CD14-positive monocyte (primary cell): ENCODE measurements around the gene CDKAL1. TPM values are rescaled to one million over a fixed set of nuclear protein-coding genes. Genes with fewer than 3 reads are reported as not detected.

Experiments
- DNase-seq, 3 donors: peaks; one replicate each; pipeline ENCODE4 v3.0.0-alpha.2; 2011 to 2022
- H2AFZ ChIP-seq: 2 replicates; pipeline ENCODE4 v1.6.0; 2012; ENCODE audit warnings: mild to moderate bottlenecking, low read depth, low read length, inconsistent platforms; ENCODE audit not compliant: insufficient read depth, poor library complexity, severe bottlenecking
- H3K27ac ChIP-seq, 2 donors: 1 replicate in 1 of 2; 2 replicates in 1 of 2; pipeline ENCODE4 v1.5.1; 2012 to 2013; ENCODE audit warnings: low read length in 2 of 2, control low read depth in 1 of 2, inconsistent platforms in 1 of 2, low read depth in 1 of 2, mild to moderate bottlenecking in 1 of 2
- H3K27me3 ChIP-seq, 2 donors: one replicate each; pipeline versions ENCODE4 v1.6.0 to v1.6.1; 2011 to 2013; ENCODE audit warnings: low read length in 2 of 2; ENCODE audit not compliant: control insufficient read depth in 2 of 2, insufficient read depth in 2 of 2
- H3K36me3 ChIP-seq, 2 donors: replicated peaks in 1 of 2; 1 replicate in 1 of 2; 2 replicates in 1 of 2; pipeline versions ENCODE4 v1.5.1 to v1.6.1; 2012 to 2013; ENCODE audit warnings: low read length in 2 of 2, control low read depth in 1 of 2, inconsistent platforms in 1 of 2, mild to moderate bottlenecking in 1 of 2; ENCODE audit not compliant: insufficient read depth in 2 of 2, control insufficient read depth in 1 of 2
- H3K4me1 ChIP-seq, 2 donors: 1 replicate in 1 of 2; 2 replicates in 1 of 2; pipeline versions ENCODE4 v1.5.1 to v1.6.1; 2012 to 2013; ENCODE audit warnings: low read length in 2 of 2, control low read depth in 1 of 2, inconsistent platforms in 1 of 2, mild to moderate bottlenecking in 1 of 2, moderate library complexity in 1 of 2; ENCODE audit not compliant: insufficient read depth in 2 of 2, control insufficient read depth in 1 of 2
- H3K4me2 ChIP-seq: replicated peaks from 2 replicates; pipeline ENCODE3; 2012; ENCODE audit warnings: low read length, moderate library complexity, mild to moderate bottlenecking; ENCODE audit not compliant: poor library complexity, severe bottlenecking; ENCODE audit errors: extremely low read depth
- H3K4me3 ChIP-seq, 3 experiments: fragments of 200-600 bp in 1 of 3; sonication (generic) in 1 of 3; replicated peaks in 1 of 3; 1 replicate in 2 of 3; 2 replicates in 1 of 3; pipeline ENCODE4 v1.5.1; 2011 to 2013; ENCODE audit warnings: low read length in 3 of 3, mild to moderate bottlenecking in 3 of 3, control low read depth in 2 of 3, low read depth in 2 of 3, inconsistent platforms in 1 of 3, moderate library complexity in 1 of 3
- H3K79me2 ChIP-seq: 2 replicates; pipeline ENCODE4 v1.6.0; 2012; ENCODE audit warnings: mild to moderate bottlenecking, control low read depth, inconsistent platforms, low read length, moderate library complexity; ENCODE audit not compliant: insufficient read depth
- H3K9ac ChIP-seq: 2 replicates; pipeline ENCODE4 v1.6.0; 2017; ENCODE audit warnings: low read length, mild to moderate bottlenecking; ENCODE audit not compliant: insufficient read depth, poor library complexity, severe bottlenecking
- H3K9me3 ChIP-seq, 2 donors: replicated peaks in 1 of 2; 1 replicate in 1 of 2; 2 replicates in 1 of 2; pipeline versions ENCODE4 v1.5.1 to v1.6.1; 2012 to 2013; ENCODE audit warnings: low read length in 2 of 2, control low read depth in 1 of 2; ENCODE audit not compliant: control insufficient read depth in 1 of 2, insufficient read depth in 1 of 2
- H4K20me1 ChIP-seq: 2 replicates; pipeline ENCODE4 v1.6.0; 2012; ENCODE audit warnings: mild to moderate bottlenecking, low read length, control low read depth, moderate library complexity; ENCODE audit not compliant: insufficient read depth
- H3K27ac Mint-ChIP-seq, 7 donors: one replicate each; pipeline ENCODE4 v1.8.0; 2020; ENCODE audit warnings: mild to moderate bottlenecking in 7 of 7, mixed read lengths in 7 of 7, moderate library complexity in 6 of 7, inconsistent platforms in 2 of 7
- H3K27me3 Mint-ChIP-seq, 3 donors: one replicate each; pipeline ENCODE4 v1.8.0; 2021 to 2022; ENCODE audit warnings: low read depth in 3 of 3, mild to moderate bottlenecking in 3 of 3, mixed read lengths in 3 of 3, moderate library complexity in 3 of 3, inconsistent platforms in 1 of 3
- H3K36me3 Mint-ChIP-seq, 2 donors: one replicate each; pipeline ENCODE4 v1.8.0; 2020; ENCODE audit warnings: mixed read lengths in 2 of 2, inconsistent platforms in 1 of 2, mild to moderate bottlenecking in 1 of 2
- H3K4me1 Mint-ChIP-seq: one replicate; pipeline ENCODE4 v1.8.0; 2020; ENCODE audit warnings: mild to moderate bottlenecking, mixed read lengths
- H3K4me3 Mint-ChIP-seq, 2 donors: one replicate each; pipeline ENCODE4 v1.8.0; 2020; ENCODE audit warnings: mild to moderate bottlenecking in 2 of 2, mixed read lengths in 2 of 2, moderate library complexity in 1 of 2
- H3K9me3 Mint-ChIP-seq, 7 donors: one replicate each; pipeline ENCODE4 v1.8.0; 2020 to 2022; ENCODE audit warnings: mixed read lengths in 7 of 7, mild to moderate bottlenecking in 6 of 7, moderate library complexity in 6 of 7, inconsistent platforms in 2 of 7
- WGBS: methylation state at CpG from one replicate; pipeline ENCODE4 v1.1.5; 2013; ENCODE audit warnings: missing lambda C conversion rate; ENCODE audit not compliant: insufficient coverage; 5-methylcytosine and 5-hydroxymethylcytosine counted together
- intact Hi-C, 2 donors: fragments of 100-400 bp; cut with micrococcal nuclease; formaldehyde crosslinking; loops; one replicate each; pipeline versions ENCODE4 v1.15.0 to v1.15.1; 2023
- polyA plus RNA-seq, 3 donors: library from polyadenylated mRNA; depleted of rRNA in 1 of 3; unstranded in 2 of 3; stranded (reverse) in 1 of 3; fragments of 300-500 nt in 2 of 3; fragments of >200 nt in 1 of 3; fragmentation: Illumina TruSeq in 2 of 3; gene quantifications; 1 replicate in 2 of 3; 2 replicates in 1 of 3; pipeline ENCODE4 v1.2.3, GENCODE V29; 2012 to 2021
- TF ChIP-seq, protein P1 (sequence below): fragments of 200-600 bp; IDR thresholded peaks from one replicate; pipeline ENCODE4 v1.8.0; 2022; ENCODE audit warnings: antibody characterized with exemption, mild to moderate bottlenecking

Gene CDKAL1
- polyA plus RNA-seq, 3 donors = 3.2 to 12.4 (median 8.3) TPM

DNA sequence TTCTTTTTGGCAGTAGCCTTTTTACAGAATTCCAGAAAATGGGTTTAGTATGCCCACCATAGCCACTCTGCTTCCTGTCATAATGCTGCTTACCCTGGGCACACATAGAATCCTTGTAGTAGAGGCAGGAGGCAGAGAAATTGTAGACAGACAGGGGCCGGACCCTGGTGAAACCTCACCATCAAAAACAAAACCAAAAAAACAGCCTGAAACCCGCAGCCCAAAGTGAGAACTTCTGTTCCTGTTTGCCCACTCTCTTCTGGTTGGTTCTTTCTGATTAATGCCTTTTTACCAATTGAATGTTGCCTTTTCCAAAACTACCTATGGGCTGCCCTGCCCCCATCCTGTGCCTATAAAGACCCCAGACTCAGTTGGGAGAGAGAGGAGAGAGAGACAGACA, 188.2 kb downstream of the CDKAL1 start:
- intact Hi-C loops = no loop called here
- H4K20me1 ChIP-seq = no peaks in the 10 kb centered on the region
- Mint-ChIP-seq H3K36me3 (peaks cover 0 to 14% of the 10 kb centered on the region in 2 donors), H3K27me3 (no peaks in the 10 kb centered on the region), H3K9me3 (peaks cover 0 to 3% (median 0%) of the 10 kb centered on the region in 7 donors), H3K4me1 (peaks cover 2% of the 10 kb centered on the region), H3K27ac (no peak overlapping the region), H3K4me3 (no peak overlapping the region)
- no peak overlapping the region for H3K9ac ChIP-seq
- H3K27me3 ChIP-seq = no peaks in the 10 kb centered on the region
- H2AFZ ChIP-seq = no peak overlapping the region
- H3K4me3 ChIP-seq = no peak overlapping the region
- no peaks in the 10 kb centered on the region for H3K4me1 ChIP-seq
- TF ChIP-seq, protein P1, sequence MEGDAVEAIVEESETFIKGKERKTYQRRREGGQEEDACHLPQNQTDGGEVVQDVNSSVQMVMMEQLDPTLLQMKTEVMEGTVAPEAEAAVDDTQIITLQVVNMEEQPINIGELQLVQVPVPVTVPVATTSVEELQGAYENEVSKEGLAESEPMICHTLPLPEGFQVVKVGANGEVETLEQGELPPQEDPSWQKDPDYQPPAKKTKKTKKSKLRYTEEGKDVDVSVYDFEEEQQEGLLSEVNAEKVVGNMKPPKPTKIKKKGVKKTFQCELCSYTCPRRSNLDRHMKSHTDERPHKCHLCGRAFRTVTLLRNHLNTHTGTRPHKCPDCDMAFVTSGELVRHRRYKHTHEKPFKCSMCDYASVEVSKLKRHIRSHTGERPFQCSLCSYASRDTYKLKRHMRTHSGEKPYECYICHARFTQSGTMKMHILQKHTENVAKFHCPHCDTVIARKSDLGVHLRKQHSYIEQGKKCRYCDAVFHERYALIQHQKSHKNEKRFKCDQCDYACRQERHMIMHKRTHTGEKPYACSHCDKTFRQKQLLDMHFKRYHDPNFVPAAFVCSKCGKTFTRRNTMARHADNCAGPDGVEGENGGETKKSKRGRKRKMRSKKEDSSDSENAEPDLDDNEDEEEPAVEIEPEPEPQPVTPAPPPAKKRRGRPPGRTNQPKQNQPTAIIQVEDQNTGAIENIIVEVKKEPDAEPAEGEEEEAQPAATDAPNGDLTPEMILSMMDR = no peak
- H3K36me3 ChIP-seq = no peaks in the 10 kb centered on the region
- H3K9me3 ChIP-seq = no peaks in the 10 kb centered on the region
- no peaks in the 10 kb centered on the region for H3K79me2 ChIP-seq
- no peak for DNase-seq
- no peak overlapping the region for H3K4me2 ChIP-seq
- no peak overlapping the region for H3K27ac ChIP-seq
- 83% methylated on average over 1 of the region's 2 CpGs for WGBS

DNA sequence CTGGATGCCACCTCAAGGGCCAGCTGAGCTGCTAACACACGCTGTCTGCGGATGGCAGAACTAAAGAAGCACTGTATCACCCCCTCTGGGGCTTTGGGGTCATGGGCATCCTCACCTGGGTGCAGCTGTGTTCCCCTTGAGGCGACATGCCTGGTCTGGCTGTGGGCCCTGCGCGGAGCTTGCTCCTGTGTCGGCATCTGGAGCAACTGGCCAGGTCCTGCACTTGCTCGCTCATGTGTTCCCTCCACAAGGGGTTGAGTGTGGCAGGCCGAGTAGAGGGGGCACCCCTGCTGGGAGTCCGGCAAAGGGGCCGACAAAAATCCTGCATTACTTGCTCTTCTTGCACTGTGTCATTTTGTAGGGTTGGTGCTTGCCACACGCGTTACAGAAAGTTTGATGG, 189.0 kb downstream of the CDKAL1 start:
- Histone ChIP-seq H3K36me3 (no peaks in the 10 kb centered on the region), H3K4me1 (no peaks in the 10 kb centered on the region), H4K20me1 (no peaks in the 10 kb centered on the region), H3K4me2 (no peak overlapping the region), H3K4me3 (no peak overlapping the region), H3K79me2 (no peaks in the 10 kb centered on the region), H3K9me3 (no peaks in the 10 kb centered on the region), H3K9ac (no peak overlapping the region), H3K27me3 (no peaks in the 10 kb centered on the region), H3K27ac (no peak overlapping the region), H2AFZ (no peak overlapping the region)
- intact Hi-C loops = no loop called here
- H3K36me3 Mint-ChIP-seq = peaks cover 0 to 14% of the 10 kb centered on the region in 2 donors
- WGBS = 95% methylated on average over 10 of the region's 12 CpGs
- no peaks in the 10 kb centered on the region for H3K27me3 Mint-ChIP-seq
- H3K4me3 Mint-ChIP-seq = no peak overlapping the region
- peaks cover 2% of the 10 kb centered on the region for H3K4me1 Mint-ChIP-seq
- TF ChIP-seq, protein P1 = no peak
- no peak for DNase-seq
- no peak overlapping the region for H3K27ac Mint-ChIP-seq
- H3K9me3 Mint-ChIP-seq = peaks cover 0 to 3% (median 0%) of the 10 kb centered on the region in 7 donors
